ENCODE data around the gene PKNOX2.

The PKNOX2 gene

DNA sequence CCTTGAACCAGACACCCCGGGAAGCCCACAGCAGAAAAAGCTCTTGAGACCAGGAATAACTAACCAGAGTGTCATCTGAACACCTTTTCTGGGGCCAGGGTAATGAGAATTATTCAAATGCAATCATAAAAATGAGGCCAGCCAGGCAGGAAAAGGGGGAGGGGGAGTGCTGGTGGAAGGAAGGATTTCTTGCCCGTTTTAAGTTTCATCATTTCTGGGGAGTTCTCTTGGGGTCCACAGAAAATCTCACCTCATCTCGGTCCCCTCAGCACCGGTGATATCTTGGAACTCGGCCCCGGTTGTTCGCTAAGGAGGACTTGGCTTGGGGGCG, 495 bp upstream of the PKNOX2 start:
- Mint-ChIP-seq H3K4me1 (peaks cover 21% of the 10 kb centered on the region), H3K4me3 (no peak overlapping the region), H3K27ac (no peak overlapping the region), H3K36me3 (no peaks in the 10 kb centered on the region), H3K27me3 (peaks cover 88% of the 10 kb centered on the region), H3K9me3 (no peaks in the 10 kb centered on the region)
- ATAC-seq = no peak

DNA sequence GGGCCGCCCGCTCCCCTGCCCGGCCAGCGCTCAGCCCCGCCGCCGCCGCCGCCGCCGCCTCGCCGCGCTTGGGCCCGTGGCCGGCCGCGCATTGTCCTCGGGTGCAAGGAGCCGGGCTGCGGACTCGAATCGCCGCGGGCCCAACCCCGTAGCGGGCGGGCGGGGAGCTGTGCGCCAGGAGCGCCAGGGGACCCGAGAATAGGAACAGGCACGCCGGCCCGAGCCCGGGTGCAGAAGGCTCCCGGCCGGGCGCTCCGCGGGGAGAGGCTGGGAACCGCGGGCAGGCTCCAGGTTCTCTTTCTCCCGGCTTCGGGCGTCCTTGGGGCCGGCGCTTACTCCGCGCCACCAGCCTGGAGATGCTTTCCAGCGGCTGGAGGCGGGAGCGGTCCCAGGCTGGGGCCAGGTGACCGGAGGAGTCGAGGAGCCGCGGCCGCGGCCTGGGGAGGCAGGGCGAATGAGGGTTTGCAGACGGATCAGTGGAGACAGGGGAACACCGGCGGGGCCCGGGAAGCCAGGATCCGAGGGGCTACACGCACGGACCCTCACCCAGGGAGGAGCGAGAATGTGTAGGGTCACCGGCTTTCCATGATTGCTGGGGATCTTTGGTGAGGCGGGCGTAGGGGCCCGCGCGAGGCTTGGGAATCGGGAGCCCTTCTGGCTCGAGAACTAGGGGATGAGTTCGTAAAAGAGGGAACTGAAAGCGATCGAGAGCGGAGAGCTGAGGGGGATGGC, 726 bp downstream of the PKNOX2 start:
- Mint-ChIP-seq H3K27ac (no peak overlapping the region), H3K4me3 (peak overlapping the region; percentile 80), H3K36me3 (no peaks in the 10 kb centered on the region), H3K4me1 (peaks cover 21% of the 10 kb centered on the region), H3K9me3 (no peaks in the 10 kb centered on the region), H3K27me3 (peaks cover 96% of the 10 kb centered on the region)
- no peak for ATAC-seq

DNA sequence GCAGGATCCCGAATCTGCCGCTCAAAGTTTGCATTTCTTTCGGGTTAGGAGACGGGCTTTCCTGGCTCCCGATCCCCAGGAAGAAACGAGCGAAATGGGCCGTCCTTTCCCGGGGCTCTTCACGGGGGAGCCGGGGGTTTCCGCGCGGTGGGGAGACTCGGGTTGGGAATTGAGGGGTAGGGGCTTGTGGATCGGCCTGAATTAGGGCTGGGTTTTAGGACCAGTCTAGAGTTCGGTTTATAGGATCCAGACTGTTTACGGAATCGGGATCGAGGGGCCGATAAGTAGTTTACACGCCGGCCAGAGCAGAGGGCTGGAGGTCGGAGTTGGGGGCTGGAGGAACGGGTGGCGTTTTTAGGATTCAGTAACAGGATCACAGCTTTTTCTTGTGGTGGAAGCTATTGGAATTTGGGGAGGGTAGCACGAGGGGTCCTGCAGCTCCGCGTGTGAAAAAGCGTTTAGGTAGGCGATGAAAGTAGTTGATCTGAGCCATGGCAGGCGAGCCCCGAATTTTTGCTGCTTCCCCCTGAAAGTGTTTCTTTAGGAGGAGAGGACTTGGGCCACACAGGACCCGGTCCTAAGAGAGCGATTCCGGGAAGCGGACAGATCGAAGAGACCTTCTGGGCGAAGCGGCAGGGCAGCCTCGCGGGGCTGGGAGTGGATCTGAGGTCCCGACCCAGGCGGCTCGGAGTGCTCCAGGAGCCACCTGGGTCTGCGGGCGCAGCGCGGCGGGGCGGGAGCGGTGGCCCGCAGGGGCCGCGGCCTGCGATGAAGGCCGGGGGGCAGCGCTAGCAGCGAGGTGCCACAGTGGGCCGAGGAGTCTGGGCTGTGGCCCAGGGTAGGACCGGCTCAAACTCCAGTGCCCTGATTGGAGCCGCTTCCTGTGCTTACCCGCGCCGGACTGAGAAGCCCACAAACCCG, 1.6 kb downstream of the PKNOX2 start:
- Mint-ChIP-seq H3K27ac (no peak overlapping the region), H3K4me3 (peak overlapping the region; percentile 80), H3K9me3 (no peaks in the 10 kb centered on the region), H3K4me1 (peaks cover 21% of the 10 kb centered on the region), H3K36me3 (no peaks in the 10 kb centered on the region), H3K27me3 (peaks cover 96% of the 10 kb centered on the region)
- ATAC-seq = no peak

DNA sequence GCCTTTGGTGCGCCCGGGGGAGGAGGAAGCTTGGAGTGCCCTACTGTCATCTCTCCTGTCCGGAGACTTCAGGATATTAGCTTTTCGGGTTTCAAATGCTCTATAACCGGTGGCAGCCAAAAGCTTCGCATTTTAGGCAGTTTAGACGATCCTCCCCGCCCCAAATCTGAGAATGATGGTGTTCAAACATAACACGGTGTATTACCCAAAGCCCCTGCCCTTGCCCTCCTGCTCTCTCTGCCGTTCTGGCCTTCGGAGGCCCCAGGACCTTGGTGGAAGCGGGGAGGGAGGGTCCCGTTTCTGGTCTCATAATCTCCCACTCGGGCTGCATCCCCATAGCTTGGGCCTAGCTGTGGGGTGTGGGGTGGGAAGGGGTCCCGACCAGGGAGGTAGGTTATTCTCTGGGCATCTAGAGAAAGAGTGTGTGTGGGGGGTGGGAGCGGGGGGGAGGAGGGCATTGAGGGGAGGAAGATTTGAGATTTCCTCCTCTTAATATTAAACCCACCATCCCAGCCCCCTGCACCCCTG, 2.3 kb downstream of the PKNOX2 start:
- no peak overlapping the region for H3K4me3 Mint-ChIP-seq
- no peak overlapping the region for H3K27ac Mint-ChIP-seq
- H3K4me1 Mint-ChIP-seq = peaks cover 21% of the 10 kb centered on the region
- no peaks in the 10 kb centered on the region for H3K9me3 Mint-ChIP-seq
- no peaks in the 10 kb centered on the region for H3K36me3 Mint-ChIP-seq
- peaks cover 96% of the 10 kb centered on the region for H3K27me3 Mint-ChIP-seq
- no peak for ATAC-seq

DNA sequence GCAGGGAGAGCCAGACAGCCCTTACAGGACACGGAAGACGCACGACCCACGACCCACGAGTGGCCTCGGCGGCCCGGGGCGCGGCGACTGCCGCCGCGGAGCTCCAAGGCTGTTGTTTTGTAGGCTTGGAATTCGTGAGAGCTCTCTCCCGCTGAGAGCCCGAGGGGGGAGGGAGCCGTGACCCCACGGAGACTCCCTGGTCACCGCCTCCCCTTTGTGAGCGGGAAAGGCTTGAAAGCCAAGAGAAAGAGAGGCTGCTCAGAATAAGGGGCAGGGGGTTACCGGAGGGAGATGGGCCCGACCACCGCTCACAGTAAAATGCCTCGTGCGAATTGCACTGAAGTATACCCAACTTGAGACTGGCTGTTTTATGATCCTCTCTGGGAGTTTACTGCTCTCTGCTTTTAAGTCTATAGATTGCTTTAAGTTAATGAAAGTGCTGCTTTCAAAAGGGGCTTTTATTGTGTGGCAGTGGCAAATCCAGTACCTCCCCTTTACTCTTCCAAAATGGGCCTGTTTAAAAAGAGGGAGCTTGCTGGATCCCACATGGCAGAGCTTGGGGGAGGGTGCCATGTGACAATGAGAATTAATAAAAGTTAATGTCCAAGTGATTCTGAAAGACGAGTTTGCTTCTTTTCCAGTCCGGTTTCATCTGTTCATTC, 2.9 kb downstream of the PKNOX2 start:
- no peak for ATAC-seq
- peaks cover 21% of the 10 kb centered on the region for H3K4me1 Mint-ChIP-seq
- H3K36me3 Mint-ChIP-seq = no peaks in the 10 kb centered on the region
- peaks cover 99% of the 10 kb centered on the region for H3K27me3 Mint-ChIP-seq
- no peak overlapping the region for H3K4me3 Mint-ChIP-seq
- no peak overlapping the region for H3K27ac Mint-ChIP-seq
- no peaks in the 10 kb centered on the region for H3K9me3 Mint-ChIP-seq

DNA sequence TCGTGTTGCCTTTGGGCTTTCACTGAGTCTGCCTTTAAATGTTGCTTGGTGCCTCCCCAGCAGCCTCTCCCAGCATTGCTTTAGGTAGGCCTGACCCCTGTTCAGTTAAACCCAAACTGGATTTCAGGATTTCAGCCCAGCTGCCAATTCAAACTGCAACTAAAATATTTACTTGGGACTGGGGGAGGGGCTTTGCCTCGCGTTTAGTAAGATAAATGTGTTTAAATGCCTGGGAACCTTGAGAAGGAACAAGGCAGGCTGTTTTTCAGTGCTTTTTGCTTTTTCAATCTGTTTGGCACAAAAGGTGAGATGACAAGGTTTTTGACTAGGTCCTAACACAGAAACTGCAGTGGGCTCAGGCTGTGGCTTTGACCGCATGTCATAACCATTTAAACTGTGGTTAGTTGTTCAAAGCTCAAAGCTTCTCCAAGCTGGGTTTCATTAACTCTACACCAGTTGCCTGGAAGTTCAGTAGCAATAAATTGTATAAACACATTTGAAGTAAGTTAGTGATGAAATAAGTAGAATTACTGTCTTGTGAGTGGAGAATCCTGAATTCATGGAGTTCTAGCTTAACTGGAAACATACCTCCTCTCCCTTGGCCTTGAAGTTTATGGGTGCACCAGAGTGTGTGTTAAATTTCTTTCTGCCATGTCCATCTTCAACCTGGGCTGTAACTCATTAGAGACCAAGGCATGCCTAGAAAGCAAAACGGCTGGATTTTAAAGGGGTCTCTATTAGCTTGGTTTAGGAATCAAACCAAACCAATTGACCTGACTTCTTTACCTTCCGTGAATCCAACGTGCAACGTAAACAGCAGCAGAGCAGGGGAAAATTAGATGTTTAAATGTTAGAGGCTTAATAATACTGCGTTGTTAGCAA, 3.6 kb downstream of the PKNOX2 start:
- Mint-ChIP-seq H3K4me3 (no peak overlapping the region), H3K36me3 (no peaks in the 10 kb centered on the region), H3K9me3 (no peaks in the 10 kb centered on the region), H3K4me1 (peaks cover 21% of the 10 kb centered on the region), H3K27ac (no peak overlapping the region), H3K27me3 (peaks cover 99% of the 10 kb centered on the region)
- no peak for ATAC-seq

DNA sequence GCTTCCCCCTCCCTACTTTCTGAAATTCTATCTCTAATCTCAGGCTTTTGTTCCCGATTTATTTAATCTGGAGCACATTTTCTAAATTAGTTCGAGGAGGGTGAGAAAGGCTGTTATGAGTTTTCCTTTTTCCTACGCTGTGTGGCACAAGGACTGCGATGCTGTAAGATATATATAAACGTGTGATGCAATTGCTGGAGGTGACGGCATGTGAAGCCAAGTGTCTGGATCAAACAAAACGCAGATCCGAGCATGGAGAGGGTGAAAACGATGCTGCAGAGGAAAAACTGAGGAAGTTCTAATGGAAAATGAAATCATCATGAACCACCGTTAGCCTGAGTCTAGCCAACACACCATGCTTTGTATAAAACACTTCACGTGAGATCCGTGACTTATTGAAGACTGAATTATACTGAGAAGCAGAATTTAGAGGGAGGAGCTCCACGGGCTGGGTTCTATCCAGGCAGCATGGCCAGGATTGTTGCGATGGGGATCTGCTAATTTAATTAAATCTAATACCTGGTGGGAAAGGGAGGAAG, 4.4 kb downstream of the PKNOX2 start:
- H3K9me3 Mint-ChIP-seq = no peaks in the 10 kb centered on the region
- ATAC-seq = no peak
- no peaks in the 10 kb centered on the region for H3K36me3 Mint-ChIP-seq
- peaks cover 99% of the 10 kb centered on the region for H3K27me3 Mint-ChIP-seq
- peaks cover 21% of the 10 kb centered on the region for H3K4me1 Mint-ChIP-seq
- no peak overlapping the region for H3K27ac Mint-ChIP-seq
- H3K4me3 Mint-ChIP-seq = no peak overlapping the region

DNA sequence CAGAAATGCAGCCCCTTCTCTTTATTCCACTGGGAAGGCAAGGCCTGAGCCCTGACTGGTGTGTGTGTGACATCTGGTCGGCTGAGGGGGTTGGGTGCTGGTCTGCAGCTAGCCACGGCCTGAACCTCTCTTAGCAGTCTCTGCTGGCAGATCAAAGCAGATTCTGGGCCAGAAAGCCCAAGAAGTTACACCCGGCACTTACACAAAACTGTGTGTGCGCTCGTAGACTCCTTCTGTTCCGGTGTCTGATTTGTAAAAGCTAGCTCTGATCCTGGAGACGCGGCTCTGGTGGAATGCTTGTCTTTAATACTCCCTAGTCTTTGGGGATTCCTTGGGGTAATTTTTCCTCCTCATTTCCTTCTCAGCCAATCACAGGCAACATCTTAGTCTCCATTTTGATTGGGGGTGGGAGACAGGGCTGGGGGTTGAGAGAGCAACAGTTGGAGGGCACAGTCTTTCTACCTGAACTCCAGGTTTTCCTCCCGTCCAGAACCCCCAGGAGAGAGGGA, 5.5 kb downstream of the PKNOX2 start:
- Mint-ChIP-seq H3K9me3 (no peaks in the 10 kb centered on the region), H3K27ac (no peak overlapping the region), H3K4me1 (peaks cover 14% of the 10 kb centered on the region), H3K36me3 (no peaks in the 10 kb centered on the region), H3K27me3 (peaks cover 99% of the 10 kb centered on the region), H3K4me3 (no peak overlapping the region)
- no peak for ATAC-seq

DNA sequence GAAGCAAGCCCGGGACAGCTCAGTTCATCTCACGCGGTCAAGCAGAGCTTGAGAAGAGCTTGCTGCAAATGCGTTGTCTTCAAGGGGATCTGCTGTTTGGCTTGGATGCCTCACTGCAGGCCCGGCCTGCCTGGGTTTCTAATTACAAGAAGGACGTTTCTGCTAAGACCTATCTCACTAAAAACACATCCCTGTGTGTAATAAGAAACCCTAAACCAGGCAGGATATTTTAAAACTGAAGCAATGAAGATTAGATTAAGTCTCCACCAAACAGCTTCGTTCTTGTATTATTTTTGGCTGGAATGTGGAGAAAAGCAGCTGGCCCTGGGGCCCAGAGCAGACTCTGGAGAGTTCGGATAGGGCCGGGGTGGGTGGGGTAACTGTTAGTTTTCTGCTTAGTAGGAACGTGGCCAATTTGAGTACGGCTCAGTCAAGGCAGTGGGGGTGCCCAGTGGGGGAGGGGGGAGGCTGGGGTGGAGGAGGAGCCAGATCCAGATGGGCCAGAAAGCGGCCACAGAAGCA, 6.0 kb downstream of the PKNOX2 start:
- Mint-ChIP-seq H3K27ac (no peak overlapping the region), H3K9me3 (no peaks in the 10 kb centered on the region), H3K4me3 (no peak overlapping the region), H3K4me1 (peaks cover 11% of the 10 kb centered on the region), H3K27me3 (peaks cover 99% of the 10 kb centered on the region), H3K36me3 (no peaks in the 10 kb centered on the region)
- no peak for ATAC-seq

DNA sequence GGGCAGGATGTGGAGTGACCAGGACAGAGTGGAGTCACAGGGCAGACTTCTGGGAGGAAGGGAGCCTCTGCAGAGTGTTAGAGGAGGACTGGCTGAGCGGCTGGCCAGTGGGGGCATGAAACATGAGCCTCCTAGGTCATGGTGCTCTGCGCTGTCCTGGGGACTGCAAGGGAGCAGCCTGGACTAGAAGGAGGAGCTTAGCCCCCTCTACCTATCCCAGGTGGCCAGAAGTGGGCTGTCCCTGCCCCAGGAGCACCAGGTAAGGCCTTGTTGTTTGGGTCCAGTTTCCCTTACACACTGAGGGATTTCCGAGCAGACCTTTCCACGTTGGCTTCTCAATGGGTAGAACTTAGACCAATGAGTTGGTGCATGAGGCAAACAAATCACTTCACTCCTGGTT, 7.4 kb downstream of the PKNOX2 start:
- Mint-ChIP-seq H3K4me1 (no peaks in the 10 kb centered on the region), H3K27ac (no peak overlapping the region), H3K27me3 (peaks cover 99% of the 10 kb centered on the region), H3K36me3 (no peaks in the 10 kb centered on the region), H3K4me3 (no peak overlapping the region), H3K9me3 (no peaks in the 10 kb centered on the region)
- ATAC-seq = no peak

DNA sequence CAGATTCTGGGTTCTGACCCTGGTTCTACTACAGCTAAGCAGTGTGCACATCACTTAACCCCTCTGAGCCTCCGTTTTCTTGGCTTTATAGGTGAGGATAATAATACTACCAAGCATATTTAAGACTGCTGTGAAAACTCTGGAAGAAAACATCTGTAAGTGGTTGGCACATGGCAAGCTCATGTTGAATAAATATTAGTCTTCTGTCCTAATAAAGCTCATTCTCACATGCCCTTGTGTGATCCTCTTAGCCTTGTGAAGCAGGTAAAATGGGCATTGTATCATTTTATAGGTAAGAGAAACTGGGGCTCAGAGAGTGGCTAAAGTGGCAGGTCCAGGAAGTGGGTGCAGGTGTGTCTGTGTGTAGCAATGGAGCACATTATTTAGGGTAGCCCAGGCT, 8.5 kb downstream of the PKNOX2 start:
- ATAC-seq = no peak
- H3K4me1 Mint-ChIP-seq = no peaks in the 10 kb centered on the region
- H3K4me3 Mint-ChIP-seq = no peak overlapping the region
- H3K9me3 Mint-ChIP-seq = no peaks in the 10 kb centered on the region
- H3K36me3 Mint-ChIP-seq = no peaks in the 10 kb centered on the region
- H3K27me3 Mint-ChIP-seq = peaks cover 99% of the 10 kb centered on the region
- H3K27ac Mint-ChIP-seq = no peak overlapping the region

DNA sequence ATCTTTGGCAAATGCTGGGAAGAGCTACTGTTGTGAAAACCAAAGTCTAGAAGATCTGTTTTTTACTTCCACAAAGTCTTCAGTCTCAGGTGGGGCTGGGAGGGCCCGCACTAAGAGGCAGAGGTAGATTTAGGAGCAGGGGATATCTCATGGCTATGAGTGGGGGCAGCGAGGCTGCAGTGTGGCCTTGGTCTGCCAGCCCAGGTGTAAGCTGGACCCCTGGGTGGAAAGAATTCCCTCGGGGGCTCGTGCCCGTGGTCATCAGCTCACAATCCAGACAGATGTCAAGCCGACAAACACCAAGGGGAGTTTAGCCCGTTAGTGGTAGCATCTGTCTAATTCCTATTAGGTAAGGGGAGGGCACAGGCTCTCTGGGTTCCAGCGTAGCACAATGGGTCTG, 9.0 kb downstream of the PKNOX2 start:
- H3K27ac Mint-ChIP-seq = no peak overlapping the region
- H3K4me3 Mint-ChIP-seq = no peak overlapping the region
- H3K9me3 Mint-ChIP-seq = no peaks in the 10 kb centered on the region
- peaks cover 99% of the 10 kb centered on the region for H3K27me3 Mint-ChIP-seq
- no peaks in the 10 kb centered on the region for H3K4me1 Mint-ChIP-seq
- no peak for ATAC-seq
- H3K36me3 Mint-ChIP-seq = no peaks in the 10 kb centered on the region

DNA sequence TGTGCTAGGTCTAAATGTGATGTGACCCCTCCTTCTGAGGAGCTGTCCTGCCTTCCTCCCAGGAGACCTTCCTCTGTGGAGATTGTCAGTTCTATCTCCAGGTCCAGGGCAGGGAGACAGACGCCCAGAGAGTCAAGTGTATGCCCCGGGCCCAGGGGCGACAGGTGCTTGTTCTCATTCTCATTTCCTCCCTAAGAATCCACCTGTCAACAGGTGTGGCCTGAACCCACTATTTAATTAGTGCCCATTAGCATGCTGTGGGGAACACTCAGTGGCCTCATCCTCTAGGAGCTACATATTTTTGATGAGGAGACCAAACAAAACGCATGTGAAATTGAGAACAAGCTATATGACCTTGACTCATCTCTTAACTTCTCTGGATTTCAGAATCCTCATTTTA, 9.5 kb downstream of the PKNOX2 start:
- H3K4me1 Mint-ChIP-seq = no peaks in the 10 kb centered on the region
- H3K4me3 Mint-ChIP-seq = no peak overlapping the region
- no peak overlapping the region for H3K27ac Mint-ChIP-seq
- H3K9me3 Mint-ChIP-seq = no peaks in the 10 kb centered on the region
- no peaks in the 10 kb centered on the region for H3K36me3 Mint-ChIP-seq
- H3K27me3 Mint-ChIP-seq = peaks cover 99% of the 10 kb centered on the region
- ATAC-seq = no peak

DNA sequence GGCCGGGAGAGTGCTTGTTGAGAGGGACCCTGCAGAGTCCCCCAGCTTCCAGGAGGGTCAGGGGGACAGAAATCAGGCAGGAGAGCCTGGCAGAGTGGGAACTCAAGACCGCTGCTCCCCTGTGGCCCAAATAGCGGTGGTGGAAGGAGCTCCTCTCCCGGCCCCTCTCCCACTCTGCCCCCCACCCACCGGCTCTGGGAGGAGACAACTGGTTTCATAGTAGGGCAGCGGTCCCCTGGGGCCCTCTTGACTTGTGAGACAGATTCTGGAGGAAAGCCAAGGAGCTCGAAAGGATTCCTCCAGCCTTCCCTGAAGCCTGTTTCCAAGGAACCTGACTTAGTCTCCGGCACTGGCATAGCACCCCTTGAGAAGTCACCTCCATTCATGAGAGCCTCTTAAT, 10.1 kb downstream of the PKNOX2 start:
- H3K9me3 Mint-ChIP-seq = no peaks in the 10 kb centered on the region
- H3K27me3 Mint-ChIP-seq = peaks cover 99% of the 10 kb centered on the region
- H3K36me3 Mint-ChIP-seq = no peaks in the 10 kb centered on the region

More for the DNA sequence above, 10.1 kb downstream of the PKNOX2 start:
- Mint-ChIP-seq H3K4me1 (no peaks in the 10 kb centered on the region), H3K27ac (no peak overlapping the region), H3K4me3 (no peak overlapping the region)
- ATAC-seq = no peak

All from stimulated activated memory B cell treated with anti-CD40 and anti-IgM and Interleukin-4, amounts not matched to agents 10 μg/mL and 1 μg/mL and 100 μg/mL, for 72 hours (primary cell).